Body of pancreas (tissue), 4 donors: Measurements from ENCODE around the gene POTEG.
"Not testable (repeated sequence)": the region's sequence is repeated elsewhere in the genome, so short reads cannot be mapped to it uniquely, and the experiment has no call there.

ENCODE experiments used
- CTCF ChIP-seq, 7 experiments: fragments of 450-650 bp in 4 of 7; fragments of 200-600 bp in 3 of 7; sonication (generic) in 3 of 7; IDR thresholded peaks; one replicate each; pipeline ENCODE4 v1.5.1; 2016 to 2019; ENCODE audit warnings: antibody characterized with exemption in 7 of 7
- POLR2A ChIP-seq, 3 donors: fragments of 450-650 bp; IDR thresholded peaks; one replicate each; pipeline ENCODE4 v1.6.1; 2016; ENCODE audit warnings: antibody characterized with exemption in 3 of 3, mild to moderate bottlenecking in 2 of 3

- TF ChIP-seq CTCF, POLR2A (IDR thresholded peaks at IDR 0.05): not testable (repeated sequence)
These were observed 32.0 kb downstream of the POTEG start for GRCh38 chr14:19402097-19402496.
